Skeletal muscle tissue (tissue), 4 donors: ENCODE results near the gene XRCC6. TPM values are rescaled to one million over a fixed set of nuclear protein-coding genes. Genes with fewer than 3 reads are reported as not detected.
"Not testable (repeated sequence)": the region's sequence is repeated elsewhere in the genome, so short reads cannot be mapped to it uniquely, and the experiment has no call there.

Source experiments
- H3K27ac ChIP-seq: one replicate; pipeline ENCODE4 v1.7.0; 2013; ENCODE audit warnings: mild to moderate bottlenecking, low read depth, low read length, inconsistent platforms
- H3K27me3 ChIP-seq, 3 donors: one replicate each; pipeline ENCODE4 v1.7.0; 2013; ENCODE audit warnings: low read length in 3 of 3; ENCODE audit not compliant: control insufficient read depth in 3 of 3, insufficient read depth in 3 of 3
- H3K36me3 ChIP-seq, 3 donors: one replicate each; pipeline ENCODE4 v1.7.0; 2013; ENCODE audit warnings: low read length in 3 of 3; ENCODE audit not compliant: control insufficient read depth in 3 of 3, insufficient read depth in 3 of 3
- H3K4me1 ChIP-seq, 3 donors: one replicate each; pipeline ENCODE4 v1.7.0; 2013; ENCODE audit warnings: low read length in 3 of 3, mild to moderate bottlenecking in 3 of 3; ENCODE audit not compliant: control insufficient read depth in 3 of 3, insufficient read depth in 3 of 3
- H3K4me3 ChIP-seq, 3 donors: one replicate each; pipeline ENCODE4 v1.7.0; 2013; ENCODE audit warnings: low read length in 3 of 3
- H3K9ac ChIP-seq, 3 donors: one replicate each; pipeline ENCODE4 v1.7.0; 2013; ENCODE audit warnings: low read length in 3 of 3, mild to moderate bottlenecking in 3 of 3, moderate library complexity in 2 of 3, low read depth in 1 of 3
- H3K9me3 ChIP-seq, 3 donors: one replicate each; pipeline ENCODE4 v1.7.0; 2013; ENCODE audit warnings: low read length in 3 of 3; ENCODE audit not compliant: control insufficient read depth in 3 of 3
- total RNA-seq: library from RNA; depleted of rRNA; stranded (reverse); fragments of >200 nt; gene quantifications from one replicate; pipeline ENCODE4 v1.2.3, GENCODE V29; 2014
- donor health status: Osteomylitis.

Gene XRCC6
- total RNA-seq, 1 donor from 2014 or later, result 287 TPM

GRCh38 chr22:41620589-41621098, 451 bp upstream of the XRCC6 start, which contains the start of gene DESI1:
DESI1 (minus strand) TSS chr22:41621043; CDS start chr22:41620839, 204 bp downstream.
- H3K4me1 ChIP-seq, result peaks cover 18 to 29% (median 19%) of the 10 kb centered on the region in 3 donors
- peak within 1 kb of the TSS; percentile 99 for H3K27ac ChIP-seq
- peak within 1 kb of the TSS; percentile 96 to 99 (median 99) for H3K9ac ChIP-seq
- H3K4me3 ChIP-seq, result peak within 1 kb of the TSS; percentile 92 to 100 (median 99)
- peaks cover 10 to 22% (median 11%) of the 10 kb centered on the region in 3 donors for H3K36me3 ChIP-seq
- H3K27me3 ChIP-seq, result no peaks in the 10 kb centered on the region
- no peaks in the 10 kb centered on the region for H3K9me3 ChIP-seq

- Histone ChIP-seq H3K27me3 (no peaks in the 10 kb centered on the region), H3K4me1 (peaks cover 18 to 29% (median 19%) of the 10 kb centered on the region in 3 donors), H3K4me3 (peak overlapping the region; percentile 92 to 100 (median 99)), H3K9me3 (no peaks in the 10 kb centered on the region), H3K27ac (peak overlapping the region; percentile 99), H3K36me3 (peaks cover 10 to 28% (median 18%) of the 10 kb centered on the region in 3 donors), H3K9ac (peak overlapping the region; percentile 96 to 99 (median 99))
These were observed 750 bp downstream of the XRCC6 start for GRCh38 chr22:41621911-41622179.

- H3K27me3 ChIP-seq, result no peaks in the 10 kb centered on the region
- peaks cover 7 to 15% (median 10%) of the 10 kb centered on the region in 3 donors for H3K4me1 ChIP-seq
- H3K27ac ChIP-seq, result no peak overlapping the region
- H3K4me3 ChIP-seq, result no peak overlapping the region
- peaks cover 26 to 51% (median 42%) of the 10 kb centered on the region in 3 donors for H3K36me3 ChIP-seq
- H3K9ac ChIP-seq, result no peak overlapping the region
- no peaks in the 10 kb centered on the region for H3K9me3 ChIP-seq
These were observed 4.5 kb downstream of the XRCC6 start for GRCh38 chr22:41625577-41625976.

GRCh38 chr22:41631115-41631514, 10.0 kb downstream of the XRCC6 start:
- H3K36me3 ChIP-seq, result peaks cover 23 to 40% (median 36%) of the 10 kb centered on the region in 3 donors
- H3K9ac ChIP-seq, H3K9me3 ChIP-seq, H3K4me1 ChIP-seq, H3K4me3 ChIP-seq, H3K27me3 ChIP-seq, H3K27ac ChIP-seq: not testable (repeated sequence)

GRCh38 chr22:41631615-41632014, 10.5 kb downstream of the XRCC6 start:
- not testable (repeated sequence) for H3K4me3 ChIP-seq, H3K9me3 ChIP-seq, H3K27ac ChIP-seq, H3K27me3 ChIP-seq, H3K9ac ChIP-seq, H3K4me1 ChIP-seq
- H3K36me3 ChIP-seq, result peaks cover 28 to 42% (median 41%) of the 10 kb centered on the region in 3 donors

GRCh38 chr22:41634610-41635009, 13.5 kb downstream of the XRCC6 start:
- H3K9me3 ChIP-seq, H3K4me1 ChIP-seq, H3K4me3 ChIP-seq, H3K27ac ChIP-seq, H3K27me3 ChIP-seq, H3K9ac ChIP-seq: not testable (repeated sequence)
- peaks cover 27 to 42% (median 42%) of the 10 kb centered on the region in 3 donors for H3K36me3 ChIP-seq

GRCh38 chr22:41636467-41636866, 15.4 kb downstream of the XRCC6 start:
- Histone ChIP-seq H3K9ac (no peak overlapping the region), H3K4me3 (no peak overlapping the region), H3K4me1 (peaks cover 0 to 4% (median 0%) of the 10 kb centered on the region in 3 donors), H3K36me3 (peaks cover 33 to 49% (median 48%) of the 10 kb centered on the region in 3 donors), H3K27ac (no peak overlapping the region), H3K27me3 (no peaks in the 10 kb centered on the region), H3K9me3 (no peaks in the 10 kb centered on the region)

- H3K4me1 ChIP-seq, H3K9ac ChIP-seq, H3K27ac ChIP-seq, H3K9me3 ChIP-seq, H3K4me3 ChIP-seq, H3K27me3 ChIP-seq: not testable (repeated sequence)
- peaks cover 39 to 59% (median 58%) of the 10 kb centered on the region in 3 donors for H3K36me3 ChIP-seq
These were observed 16.5 kb downstream of the XRCC6 start for GRCh38 chr22:41637623-41638022.

GRCh38 chr22:41638124-41638523, 17.0 kb downstream of the XRCC6 start:
- Histone ChIP-seq H3K4me1 (peaks cover 0 to 4% (median 0%) of the 10 kb centered on the region in 3 donors), H3K4me3 (no peak overlapping the region), H3K27me3 (no peaks in the 10 kb centered on the region), H3K27ac (no peak overlapping the region), H3K9me3 (no peaks in the 10 kb centered on the region), H3K36me3 (peaks cover 41 to 62% (median 58%) of the 10 kb centered on the region in 3 donors), H3K9ac (no peak overlapping the region)

- Histone ChIP-seq H3K4me1 (peaks cover 0 to 4% (median 0%) of the 10 kb centered on the region in 3 donors), H3K27me3 (no peaks in the 10 kb centered on the region), H3K4me3 (no peak overlapping the region), H3K36me3 (peaks cover 41 to 62% (median 57%) of the 10 kb centered on the region in 3 donors), H3K9me3 (no peaks in the 10 kb centered on the region), H3K27ac (no peak overlapping the region), H3K9ac (no peak overlapping the region)
These were observed 17.7 kb downstream of the XRCC6 start for GRCh38 chr22:41638748-41639147.
